SKM-1 (cell line): ENCODE data around the gene SDK1.
"Not testable (repeated sequence)": the region's sequence is repeated elsewhere in the genome, so short reads cannot be mapped to it uniquely, and the experiment has no call there.

Source experiments
- DNase-seq: peaks from one replicate; lab custom pipeline; 2025; ENCODE audit not compliant: unreplicated experiment; lab: John Stamatoyannopoulos, UW

SDK1 gene

GRCh38 chr7:4270268-4270667 lies 969.2 kb downstream of the SDK1 start:
- no peak for DNase-seq

GRCh38 chr7:4270941-4271715 lies 970.1 kb downstream of the SDK1 start:
- no peak for DNase-seq

- no peak for DNase-seq
These were observed 970.6 kb downstream of the SDK1 start for GRCh38 chr7:4271716-4272015.

- DNase-seq = no peak
These were observed 971.1 kb downstream of the SDK1 start for GRCh38 chr7:4272141-4272540.

GRCh38 chr7:4273566-4274230 lies 972.6 kb downstream of the SDK1 start:
- DNase-seq = no peak

GRCh38 chr7:4274286-4274685 lies 973.2 kb downstream of the SDK1 start:
- no peak for DNase-seq

- no peak for DNase-seq
These were observed 976.9 kb downstream of the SDK1 start for GRCh38 chr7:4277936-4278335.

GRCh38 chr7:4279216-4279615 lies 978.2 kb downstream of the SDK1 start:
- peak; percentile 45 for DNase-seq

GRCh38 chr7:4281231-4281993 lies 980.4 kb downstream of the SDK1 start:
- no peak for DNase-seq

GRCh38 chr7:4282434-4283223 lies 981.6 kb downstream of the SDK1 start:
- no peak for DNase-seq

- DNase-seq = no peak
These were observed 985.3 kb downstream of the SDK1 start for GRCh38 chr7:4286351-4286750.

GRCh38 chr7:4288791-4289394 lies 987.8 kb downstream of the SDK1 start:
- DNase-seq = peak; percentile 43

GRCh38 chr7:4297165-4297917 lies 996.3 kb downstream of the SDK1 start:
- no peak for DNase-seq

GRCh38 chr7:4297918-4298219 lies 996.8 kb downstream of the SDK1 start:
- no peak for DNase-seq

- DNase-seq = no peak
These were observed 998.4 kb downstream of the SDK1 start for GRCh38 chr7:4299431-4299830.

GRCh38 chr7:4302203-4302905 lies 1001.3 kb downstream of the SDK1 start:
- DNase-seq = no peak

GRCh38 chr7:4307316-4308204 lies 1006.5 kb downstream of the SDK1 start:
- DNase-seq = no peak

GRCh38 chr7:4308205-4308590 lies 1007.1 kb downstream of the SDK1 start:
- DNase-seq = no peak

- not testable (repeated sequence) for DNase-seq
These were observed 1012.9 kb downstream of the SDK1 start for GRCh38 chr7:4313911-4314310.
